GM20431 (cell line): ENCODE results near the gene CLMN.
"Not testable (repeated sequence)": the region's sequence is repeated elsewhere in the genome, so short reads cannot be mapped to it uniquely, and the experiment has no call there.

Experiments used
- in situ Hi-C: fragments of 300-500 bp; cut with MseI, MboI; formaldehyde crosslinking; loops from one replicate; pipeline ENCODE4 v1.15.0; 2020; ENCODE audit warnings: low sequenced_read_pairs; ENCODE audit not compliant: unreplicated experiment

CLMN gene

DNA sequence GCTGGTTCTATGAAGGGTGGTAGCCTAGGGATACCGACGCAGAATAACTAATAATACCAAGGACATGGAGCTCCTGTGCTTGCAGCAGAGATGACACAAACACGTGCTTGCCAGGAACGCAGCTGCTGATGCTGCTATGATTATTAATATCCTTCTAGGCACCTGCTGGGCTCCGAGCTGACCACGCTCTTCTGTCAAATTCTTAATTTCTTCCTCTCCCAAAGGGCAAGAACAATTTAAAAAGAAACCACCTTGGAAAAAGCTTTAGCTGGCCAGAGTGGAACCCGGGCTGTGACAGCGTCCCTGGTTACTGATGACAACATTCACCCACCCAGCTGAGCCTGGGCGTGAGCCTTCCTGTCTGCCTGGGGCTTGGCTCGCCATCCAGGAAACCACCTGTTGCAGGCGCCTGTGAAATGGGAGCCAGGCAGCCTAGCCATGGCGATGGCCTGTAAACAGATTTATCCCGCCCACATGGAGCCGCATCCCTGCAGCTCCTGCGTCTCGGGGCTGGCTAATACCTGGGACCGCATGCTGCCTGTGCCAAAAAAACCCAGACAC, 28.8 kb downstream of the CLMN start:
- in situ Hi-C loops, result no loop called here

DNA sequence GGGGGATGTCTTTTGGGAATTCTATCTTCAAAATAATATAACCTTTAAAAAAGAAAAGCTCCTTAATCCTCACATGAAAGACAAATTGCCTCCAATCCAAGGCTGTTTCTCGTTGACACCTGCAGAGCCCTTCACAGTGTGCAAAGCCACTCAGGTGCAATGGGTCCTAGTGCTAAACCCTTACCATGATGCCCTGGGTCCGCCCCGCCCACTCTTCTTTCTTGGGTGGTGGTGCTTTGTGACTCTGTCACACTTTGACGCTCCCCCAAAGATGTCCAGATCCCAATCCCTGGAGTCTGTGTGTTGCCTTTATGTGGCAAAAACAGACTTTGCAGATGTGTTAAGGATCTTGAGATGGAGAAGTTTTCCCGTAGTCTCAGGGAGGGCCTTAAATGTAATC, 29.7 kb downstream of the CLMN start:
- in situ Hi-C loops, result no loop called here

DNA sequence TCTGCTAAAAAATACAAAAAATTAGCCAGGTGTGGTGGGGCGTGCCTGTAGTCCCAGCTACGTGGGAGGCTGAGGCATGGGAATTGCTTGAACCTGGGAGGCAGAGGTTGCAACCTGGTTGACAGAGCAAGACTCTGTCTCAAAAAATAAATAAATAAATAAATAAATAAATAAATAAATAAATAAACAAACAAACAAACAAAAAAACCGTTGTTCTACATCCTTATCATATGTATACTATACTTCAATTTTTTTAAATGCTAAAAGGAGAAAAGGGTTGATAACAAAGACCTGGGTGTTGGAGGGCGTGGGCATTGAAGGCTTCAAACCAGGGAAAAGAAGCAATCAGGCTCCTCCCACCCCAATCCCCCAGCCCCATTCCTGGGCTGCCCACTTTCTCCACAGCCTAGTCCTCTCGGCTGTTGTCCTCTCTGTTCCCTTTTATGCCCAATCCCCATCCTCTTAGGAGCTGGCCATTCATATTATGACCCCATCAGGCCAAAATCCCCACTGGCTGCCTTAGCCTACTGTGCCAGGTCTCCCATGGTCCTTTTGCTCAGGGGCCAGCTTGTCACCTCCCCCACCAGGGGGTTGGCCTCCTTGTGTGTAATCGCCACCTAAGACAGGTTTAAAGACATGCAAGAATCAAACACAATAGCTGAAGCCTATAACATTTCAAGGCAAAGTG, 30.2 kb downstream of the CLMN start:
- in situ Hi-C loops, result no loop called here

DNA sequence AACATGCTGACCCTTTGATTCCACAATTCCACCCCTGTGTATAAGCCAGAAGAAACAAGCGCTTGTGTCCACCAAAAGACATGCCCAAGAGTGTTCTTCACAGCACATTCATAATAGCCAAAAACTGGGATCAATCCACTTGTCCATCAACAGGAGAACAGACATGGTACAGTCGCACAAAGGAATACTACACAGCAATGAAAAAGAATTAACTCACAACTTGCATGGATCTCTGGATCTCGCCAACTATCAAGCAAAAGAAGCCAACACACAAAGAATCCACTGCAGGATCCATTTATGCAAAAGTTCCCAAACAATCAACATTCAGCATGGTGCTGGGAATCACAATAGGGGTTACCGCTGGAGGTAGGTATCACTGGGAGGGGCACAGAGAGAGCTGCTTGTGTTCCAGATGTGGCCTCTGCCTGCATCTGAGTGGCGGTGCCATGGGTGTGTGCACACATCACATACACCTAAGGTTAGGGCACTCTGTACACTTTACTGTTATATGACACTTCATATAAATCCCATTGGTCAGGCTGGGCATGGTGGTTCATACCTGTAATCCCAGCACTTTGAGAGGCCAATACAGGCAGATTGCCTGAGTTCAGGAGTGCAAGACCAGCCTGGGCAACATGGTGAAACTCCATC, 30.9 kb downstream of the CLMN start:
- in situ Hi-C loops, result no loop called here

DNA sequence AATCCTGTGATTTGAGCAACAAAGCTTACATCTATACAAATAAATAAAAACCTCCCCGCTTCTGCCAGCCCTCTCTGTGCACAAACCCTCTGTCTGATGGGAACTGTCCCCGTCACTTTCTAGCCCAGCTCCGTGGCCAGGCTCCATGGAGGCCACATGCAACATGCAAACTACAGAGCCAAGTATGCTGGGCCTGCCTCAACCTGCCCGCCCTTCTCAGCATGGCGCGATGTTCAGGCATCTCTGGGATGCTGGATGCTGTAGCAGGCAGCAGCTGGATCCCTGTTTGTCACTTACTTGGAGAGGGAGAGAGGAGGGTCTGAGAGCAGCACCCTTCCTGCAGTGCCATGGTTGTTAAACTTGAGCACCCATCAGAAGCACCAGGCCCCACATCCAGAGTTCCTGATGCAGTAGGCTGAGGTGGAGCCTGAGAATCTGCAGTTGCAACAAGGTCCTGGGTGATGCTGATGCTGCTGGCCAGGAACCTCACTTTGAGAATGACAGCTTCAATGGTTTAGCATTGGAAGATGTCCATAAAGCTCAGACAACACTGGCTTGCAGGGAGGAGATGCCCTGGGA, 32.4 kb downstream of the CLMN start:
- in situ Hi-C loops, result no loop called here

DNA sequence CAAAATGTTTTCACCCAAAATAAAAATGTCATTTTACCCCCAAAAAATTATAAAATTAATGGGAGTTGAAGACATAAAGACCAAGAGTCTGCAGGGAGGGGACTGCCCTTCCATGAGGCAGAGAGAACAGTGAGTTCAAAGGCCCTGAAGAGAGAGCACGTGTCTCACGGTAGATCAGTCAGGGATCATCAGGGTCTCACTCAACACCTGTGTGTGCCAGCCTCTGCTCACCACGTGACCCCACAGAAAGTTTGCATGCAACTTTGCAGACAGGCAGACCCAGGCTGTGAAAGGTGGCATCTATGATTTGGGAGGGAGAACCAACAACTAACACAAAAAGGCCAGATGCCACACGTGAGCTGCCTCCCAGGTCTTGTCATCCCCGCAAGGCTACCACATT, 33.1 kb downstream of the CLMN start:
- in situ Hi-C loops, result no loop called here

DNA sequence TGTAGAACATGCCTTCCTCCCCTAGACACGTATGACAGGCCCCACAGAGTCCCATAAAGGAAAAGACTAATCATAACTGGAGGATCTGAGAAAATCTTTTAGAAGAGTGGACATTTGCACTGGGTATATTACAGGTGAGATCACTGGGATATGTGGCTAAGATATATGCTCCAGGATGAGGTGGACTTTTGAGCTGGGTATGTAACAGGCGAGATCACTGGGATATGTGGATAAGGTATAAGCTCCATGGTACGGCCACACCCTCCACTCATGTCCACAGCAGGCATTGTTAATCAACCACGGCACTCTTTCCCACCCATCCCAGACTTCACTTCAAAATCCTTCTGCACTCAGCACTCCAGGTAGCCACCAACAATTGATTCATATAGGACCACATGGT, 34.1 kb downstream of the CLMN start:
- in situ Hi-C loops, result no loop called here

DNA sequence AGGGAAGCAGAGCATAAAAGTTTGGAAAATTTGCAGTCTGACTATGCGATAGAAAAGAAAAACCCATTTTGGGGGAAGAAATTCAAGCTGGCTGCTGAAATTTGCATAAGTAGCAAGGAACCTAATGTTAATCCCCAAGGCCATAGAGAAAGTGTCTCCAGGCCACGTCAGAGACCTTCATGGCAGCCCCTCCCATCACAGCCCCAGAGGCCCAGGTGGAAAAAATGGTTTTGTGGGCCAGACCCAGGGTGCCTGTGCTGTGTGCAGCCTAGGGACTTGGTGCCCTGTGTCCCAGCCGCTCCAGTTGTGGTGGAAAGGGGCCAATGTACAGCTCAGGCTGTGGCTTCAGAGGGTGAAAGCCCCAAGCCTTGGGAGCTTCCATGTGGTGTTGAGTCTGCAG, 35.9 kb downstream of the CLMN start:
- in situ Hi-C loops, result not testable (repeated sequence)

DNA sequence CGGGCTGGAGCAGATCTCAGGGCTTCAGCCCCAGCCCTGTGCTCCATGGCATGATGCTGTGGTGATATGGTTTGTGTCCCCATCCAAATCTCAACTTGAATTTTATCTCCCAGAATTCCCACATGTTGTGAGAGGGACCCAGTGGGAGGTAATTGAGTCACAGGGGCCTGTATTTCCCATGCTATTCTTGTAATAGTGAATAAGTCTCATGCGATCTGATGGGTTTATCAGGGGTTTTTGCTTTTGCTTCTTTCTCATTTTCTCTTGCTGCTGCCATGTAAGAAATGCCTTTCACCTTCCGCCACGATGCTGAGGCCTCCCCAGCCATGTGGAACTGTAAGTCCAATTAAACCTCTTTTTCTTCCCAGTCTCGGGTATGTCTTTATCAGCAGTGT, 36.7 kb downstream of the CLMN start:
- in situ Hi-C loops, result not testable (repeated sequence)

DNA sequence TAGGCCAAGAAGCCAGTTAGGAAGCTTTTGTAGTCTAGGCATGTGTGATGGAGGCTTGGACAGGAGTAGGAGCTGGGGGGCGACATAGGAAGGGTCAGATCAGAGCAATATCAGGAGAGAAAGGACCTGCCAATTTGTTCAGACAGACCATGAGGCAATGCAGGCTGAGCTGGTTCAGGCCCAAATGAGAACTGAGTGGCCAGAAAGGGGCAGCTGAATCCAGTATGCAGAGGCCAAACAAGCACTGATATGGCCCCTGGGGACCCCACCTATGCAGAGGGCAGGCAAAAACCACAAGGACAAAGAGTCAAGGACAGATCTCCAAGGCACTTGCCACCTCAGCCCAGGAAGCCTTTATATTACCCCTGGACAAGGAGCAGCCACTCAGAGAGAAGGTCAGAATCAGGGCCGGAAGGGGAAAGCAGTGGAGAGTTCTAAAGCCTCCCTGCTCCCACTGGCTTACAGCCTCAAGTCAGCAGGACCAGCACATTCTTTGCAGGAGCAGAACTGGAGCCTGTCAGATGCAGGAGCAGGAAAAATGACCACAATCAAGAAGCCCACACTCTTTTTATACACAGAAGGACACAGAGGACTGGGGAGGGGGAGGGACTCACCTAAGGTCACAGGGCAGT, 37.2 kb downstream of the CLMN start:
- in situ Hi-C loops, result no loop called here

DNA sequence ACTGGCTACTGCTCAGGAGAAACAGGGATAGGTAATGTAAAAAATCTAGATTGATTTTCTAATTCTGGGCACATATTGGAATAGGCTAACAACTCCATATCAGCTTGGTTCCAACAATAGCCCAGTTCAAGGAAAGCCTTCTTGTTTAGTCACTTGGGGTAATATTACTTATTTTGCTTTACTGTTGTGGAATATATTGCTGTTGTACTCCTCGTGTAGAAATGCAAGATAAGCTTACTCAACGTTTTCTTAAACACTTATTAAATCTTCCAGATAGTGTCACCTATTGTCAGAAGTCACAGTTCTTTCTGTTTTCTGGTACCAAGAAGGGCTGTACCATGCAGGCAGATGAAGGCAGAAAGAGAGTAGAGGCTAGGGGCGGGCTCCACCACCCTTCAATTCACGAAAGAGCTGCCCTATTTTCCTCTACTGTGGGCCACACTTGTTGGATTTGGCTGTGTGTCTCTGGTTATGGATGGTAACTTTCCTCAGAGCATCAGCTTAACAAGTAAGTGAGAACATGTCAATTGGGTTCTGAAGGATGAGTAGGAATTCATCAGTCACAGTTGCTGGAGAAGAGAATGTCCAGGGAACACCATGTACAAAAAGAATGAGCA, 38.0 kb downstream of the CLMN start:
- in situ Hi-C loops, result no loop called here

DNA sequence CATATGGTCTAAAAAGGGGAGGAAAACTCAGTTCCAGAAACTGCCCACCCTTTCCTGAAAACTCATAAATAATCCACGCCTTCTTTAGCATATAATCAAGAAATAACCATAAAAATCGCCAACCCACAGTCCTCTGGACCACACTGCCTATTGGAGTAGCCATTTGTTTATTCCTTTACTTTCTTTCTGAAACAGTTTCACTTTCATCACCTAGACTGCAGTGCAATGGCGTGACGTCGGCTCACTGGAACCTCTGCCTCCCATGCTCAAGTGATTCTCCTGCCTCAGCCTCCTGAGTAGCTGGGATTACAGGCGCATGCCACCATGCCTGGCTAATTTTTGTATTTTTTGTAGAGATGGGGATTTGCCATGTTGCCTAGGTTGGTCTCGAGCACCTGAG, 44.2 kb downstream of the CLMN start:
- in situ Hi-C loops, result no loop called here

DNA sequence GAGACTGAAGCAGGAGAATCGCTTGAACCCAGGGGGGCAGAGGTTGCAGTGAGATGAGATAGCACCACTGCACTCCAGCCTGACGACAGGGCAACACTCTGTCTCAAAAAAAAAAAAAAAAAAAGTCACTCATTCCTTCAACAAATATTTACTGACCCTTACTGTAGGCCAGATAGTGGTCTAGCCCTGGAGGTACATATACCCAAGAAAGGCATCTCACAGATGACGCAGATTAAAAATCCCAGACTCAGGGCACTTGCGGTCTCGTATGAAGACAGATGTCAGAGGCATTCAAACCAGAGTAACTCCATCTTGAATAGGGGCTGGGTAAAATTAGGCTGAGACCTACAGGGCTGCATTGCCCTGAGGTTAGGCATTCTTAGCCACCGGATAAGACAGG, 44.8 kb downstream of the CLMN start:
- in situ Hi-C loops, result no loop called here

DNA sequence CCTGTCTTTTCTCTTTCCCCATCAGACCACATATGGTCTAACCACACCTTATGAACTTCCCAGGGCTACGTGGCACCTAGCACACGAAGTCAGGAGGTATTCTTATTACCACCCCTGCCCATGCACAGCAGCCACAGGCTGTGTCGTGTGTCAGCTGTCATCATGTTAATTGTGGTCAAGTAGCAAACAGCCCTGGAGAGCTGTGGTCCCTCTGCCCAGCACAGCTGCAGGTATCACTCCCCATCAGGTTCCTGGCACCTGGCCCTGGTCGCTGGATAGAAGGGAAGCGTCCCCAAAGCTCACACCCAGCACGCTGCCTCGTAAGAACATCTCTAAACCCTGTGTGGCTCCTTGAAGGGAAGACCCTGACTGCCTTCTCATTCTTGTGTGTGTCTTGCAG, 45.4 kb downstream of the CLMN start:
- in situ Hi-C loops, result no loop called here

DNA sequence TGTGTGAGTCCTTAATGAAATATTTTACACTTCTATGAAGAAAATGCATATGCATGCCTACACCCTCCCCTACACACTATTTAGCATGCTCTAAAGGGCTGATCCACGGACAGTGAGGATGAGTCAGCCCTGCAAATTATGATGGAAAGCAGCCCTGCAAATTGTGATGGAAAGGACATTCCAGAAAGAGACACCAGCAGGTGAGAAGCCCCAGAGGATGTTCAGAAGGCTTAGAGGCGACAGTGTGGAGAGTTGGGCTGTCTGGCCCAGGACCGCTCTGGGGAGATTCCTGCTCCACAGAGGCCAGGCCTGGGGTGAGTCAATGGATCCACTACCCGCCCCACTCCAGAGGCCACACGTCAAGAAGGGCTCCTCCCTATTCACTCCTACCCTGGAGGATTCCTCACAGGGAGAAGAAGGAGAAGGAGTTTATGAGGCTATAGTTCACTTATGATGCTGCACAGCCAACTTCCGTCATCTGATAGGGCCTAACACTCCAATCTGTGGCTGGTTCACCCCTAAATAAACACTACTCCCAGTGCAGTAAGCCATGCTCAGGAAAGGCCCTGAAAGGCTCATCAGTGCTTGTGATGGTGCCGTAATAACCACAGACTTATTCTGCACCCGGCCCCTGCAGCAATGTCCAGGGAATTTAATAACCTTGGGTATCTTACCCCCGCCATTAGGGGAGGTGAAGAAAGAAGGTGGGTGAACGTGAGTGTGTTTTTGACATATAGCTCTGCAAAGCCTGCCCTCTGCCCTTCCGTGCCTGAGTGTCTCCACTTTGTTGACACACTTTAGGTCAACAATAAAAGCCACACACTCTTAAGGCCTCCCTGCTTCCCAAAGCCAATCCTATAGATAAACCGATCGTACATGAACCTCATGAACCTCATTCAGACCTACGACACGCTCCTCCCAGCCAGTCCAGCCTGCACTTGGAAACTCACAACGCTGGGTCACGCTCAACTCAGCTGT, 46.4 kb downstream of the CLMN start:
- in situ Hi-C loops, result no loop called here

DNA sequence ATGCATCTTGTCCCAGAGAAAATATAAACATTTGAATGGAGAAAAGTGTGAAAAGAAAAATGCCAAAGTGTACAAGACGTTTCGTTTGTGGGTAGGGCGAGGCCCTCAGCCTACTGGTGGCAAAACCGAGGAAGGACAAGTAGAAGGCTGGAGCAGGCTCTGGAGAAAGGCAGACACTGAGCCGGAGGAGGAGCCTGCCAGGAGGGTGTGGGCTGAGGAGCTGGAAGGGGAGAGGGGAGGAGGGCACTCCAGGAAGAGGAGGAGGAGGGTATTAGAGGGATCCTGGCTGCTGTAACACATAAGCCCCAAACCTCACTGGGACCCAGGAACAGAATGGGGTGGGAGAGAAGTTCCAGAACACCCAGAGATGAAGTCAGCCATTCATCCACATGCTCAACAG, 47.7 kb downstream of the CLMN start:
- in situ Hi-C loops, result no loop called here

DNA sequence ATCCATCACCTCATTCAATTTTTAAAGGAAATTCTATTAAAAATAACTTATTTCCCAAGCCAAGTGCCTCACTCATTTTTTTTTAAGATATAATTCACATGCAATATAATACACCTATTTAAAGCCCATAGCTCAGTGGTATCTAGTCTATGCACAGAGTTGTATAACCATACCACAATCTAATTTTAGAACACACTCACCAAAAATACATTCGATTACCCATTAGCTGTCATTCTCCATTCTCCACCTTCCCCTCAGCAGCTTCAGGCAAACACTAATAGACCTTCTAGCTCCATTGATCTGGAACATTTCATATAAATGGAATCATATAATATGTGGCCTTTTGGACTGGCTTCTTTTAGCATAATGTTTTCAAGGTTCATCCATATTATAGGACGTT, 49.5 kb downstream of the CLMN start:
- in situ Hi-C loops, result no loop called here

DNA sequence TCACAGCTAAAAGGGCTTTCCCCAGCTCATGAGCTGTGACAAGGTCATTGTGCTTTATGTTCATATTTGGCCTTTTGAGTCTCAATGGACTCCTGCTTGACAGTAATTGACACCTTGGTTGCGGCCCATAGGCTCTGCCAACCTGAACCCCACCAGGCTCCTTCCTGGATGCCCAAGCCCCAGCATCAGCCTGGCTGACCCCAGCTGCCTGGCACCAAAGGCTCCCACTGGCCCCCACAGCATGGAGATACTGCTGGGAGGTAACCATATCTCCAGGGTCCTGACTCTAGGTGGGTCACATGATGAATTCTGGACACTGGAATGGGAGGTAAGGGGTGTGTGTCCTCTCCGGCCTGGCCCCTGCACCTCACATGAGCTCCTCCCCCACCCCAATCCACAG, 50.2 kb downstream of the CLMN start:
- in situ Hi-C loops, result no loop called here

DNA sequence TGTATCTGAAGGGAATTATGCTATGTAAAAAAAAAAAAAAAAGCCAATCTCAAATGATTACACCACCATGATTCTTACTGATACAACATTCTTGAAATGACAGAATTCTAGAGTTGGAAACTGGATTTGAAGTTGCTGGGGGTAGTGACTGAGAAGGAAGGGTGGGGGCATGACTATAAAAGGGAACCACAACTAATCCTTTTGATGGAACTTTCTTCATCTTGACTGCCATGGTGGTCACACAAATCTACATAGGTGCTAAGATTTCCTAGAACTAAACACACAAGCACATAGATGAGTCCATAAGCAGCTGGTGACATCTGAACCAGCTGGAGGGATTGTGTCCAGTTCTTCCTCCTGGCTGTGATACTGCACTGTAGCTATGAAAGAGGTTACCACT, 51.4 kb downstream of the CLMN start:
- in situ Hi-C loops, result no loop called here

DNA sequence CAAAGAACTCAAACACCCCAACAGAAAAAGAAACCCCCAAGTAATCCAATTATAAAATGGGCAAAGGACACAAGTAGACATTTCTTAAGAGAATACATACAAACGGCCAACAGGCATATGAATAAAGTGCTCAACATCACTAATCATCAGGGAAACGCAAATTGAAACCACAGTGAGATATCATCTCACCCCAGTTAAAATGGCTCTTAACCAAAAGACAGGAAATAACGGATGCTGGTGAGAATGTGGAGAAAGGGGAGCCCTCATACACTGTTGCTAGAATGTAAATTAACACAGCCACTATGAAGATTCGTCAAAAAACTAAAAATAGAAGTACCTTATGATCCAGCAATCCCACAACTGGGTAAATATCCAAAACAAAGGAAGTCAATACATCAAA, 52.4 kb downstream of the CLMN start:
- in situ Hi-C loops, result no loop called here
